BJ (cell line): ENCODE data around the gene ANO9. TPM values are rescaled to one million over a fixed set of nuclear protein-coding genes. Genes with fewer than 3 reads are reported as not detected.

Experiments used
- CTCF ChIA-PET: fragments of 350-600 bp; formaldehyde crosslinking; extraction: SDS; loops from one replicate; lab custom pipeline; 2021; ENCODE audit warnings: antibody characterized with exemption, inconsistent platforms; lab: Yijun Ruan, JAX
- POLR2A ChIA-PET: fragments of 300-600 bp; sonication (Branson Sonifier 250); formaldehyde crosslinking; extraction: SDS; loops from one replicate; lab custom pipeline; 2021; ENCODE audit warnings: antibody characterized with exemption; lab: Charles Lee
- DNase-seq: peaks from one replicate; pipeline ENCODE4 v3.0.0-alpha.2; 2011; ENCODE audit warnings: low read depth
- H3K27me3 ChIP-seq: 2 replicates; pipeline ENCODE4 v1.6.0; 2011; ENCODE audit warnings: low read length; ENCODE audit not compliant: control insufficient read depth, insufficient read depth
- H3K36me3 ChIP-seq: 2 replicates; pipeline ENCODE4 v1.5.1; 2011; ENCODE audit warnings: low read length; ENCODE audit not compliant: control insufficient read depth, insufficient read depth
- H3K4me3 ChIP-seq: 2 replicates; pipeline ENCODE4 v1.5.1; 2011; ENCODE audit warnings: low read depth, mild to moderate bottlenecking, control low read depth, low read length
- CTCF ChIP-seq: IDR thresholded peaks from 2 replicates; pipeline ENCODE4 v1.5.1; 2011; ENCODE audit warnings: low read depth, mild to moderate bottlenecking, control low read depth, inconsistent platforms, low read length, moderate library complexity; ENCODE audit not compliant: insufficient read depth
- polyA plus RNA-seq: library from polyadenylated mRNA; depleted of rRNA; stranded (reverse); fragments of >200 nt; gene quantifications from 2 replicates; pipeline ENCODE4 v1.2.3, GENCODE V29; 2011

The ANO9 gene
- polyA plus RNA-seq, 1 experiment, result not detected

- no peak for TF ChIP-seq CTCF
- Histone ChIP-seq H3K27me3 (no peaks in the 10 kb centered on the region), H3K4me3 (no peak overlapping the region), H3K36me3 (peaks cover 17% of the 10 kb centered on the region)
- ChIA-PET CTCF (interaction anchor here (1.0 to 1.5 kb wide), 2 partner anchors 8 to 63 kb away, joined by 3 to 4 read pairs; no protein-coding TSS in a partner anchor), POLR2A (interaction anchor here (0.6 kb wide), 1 partner anchor 19 kb away, joined by 4 read pairs; no protein-coding TSS in a partner anchor)
- DNase-seq, result no peak
These were observed 13.8 kb upstream of the ANO9 start for GRCh38 chr11:455566-456147.

GRCh38 chr11:454801-455565 is 13.2 kb upstream of the ANO9 start:
- H3K27me3 ChIP-seq, result no peaks in the 10 kb centered on the region
- H3K4me3 ChIP-seq, result no peak overlapping the region
- no peak for TF ChIP-seq CTCF
- POLR2A ChIA-PET, result no interaction called here
- CTCF ChIA-PET, result no interaction called here
- DNase-seq, result no peak
- peaks cover 12% of the 10 kb centered on the region for H3K36me3 ChIP-seq

- DNase-seq, result no peak
- TF ChIP-seq CTCF, result no peak
- no peaks in the 10 kb centered on the region for H3K27me3 ChIP-seq
- no peak overlapping the region for H3K4me3 ChIP-seq
- H3K36me3 ChIP-seq, result peaks cover 9% of the 10 kb centered on the region
- CTCF ChIA-PET, result no interaction called here
- POLR2A ChIA-PET, result no interaction called here
These were observed 12.2 kb upstream of the ANO9 start for GRCh38 chr11:454043-454442.

DNA sequence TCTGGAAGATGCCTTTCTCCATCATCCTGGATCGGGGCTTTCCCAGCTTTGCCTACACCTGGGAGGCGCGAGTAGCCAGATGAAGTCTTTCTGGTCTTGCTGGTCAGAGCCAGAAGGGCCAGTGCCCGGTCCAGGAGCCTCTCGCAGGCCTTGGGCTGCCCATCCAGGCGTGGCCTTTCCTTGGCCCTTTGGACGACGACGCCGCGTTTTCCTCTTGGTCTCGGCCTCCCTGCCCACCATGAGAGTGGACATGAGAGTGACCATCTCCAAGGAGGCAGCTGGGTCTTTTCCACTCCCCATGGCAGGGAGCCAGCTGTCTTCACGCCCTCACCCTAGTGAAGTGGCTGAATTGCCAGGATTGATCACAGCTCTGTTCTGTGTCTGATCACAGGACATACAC is 11.8 kb upstream of the ANO9 start:
- TF ChIP-seq CTCF, result no peak
- no peak overlapping the region for H3K4me3 ChIP-seq
- CTCF ChIA-PET, result no interaction called here
- POLR2A ChIA-PET, result no interaction called here
- DNase-seq, result no peak
- no peaks in the 10 kb centered on the region for H3K27me3 ChIP-seq
- peaks cover 9% of the 10 kb centered on the region for H3K36me3 ChIP-seq

DNA sequence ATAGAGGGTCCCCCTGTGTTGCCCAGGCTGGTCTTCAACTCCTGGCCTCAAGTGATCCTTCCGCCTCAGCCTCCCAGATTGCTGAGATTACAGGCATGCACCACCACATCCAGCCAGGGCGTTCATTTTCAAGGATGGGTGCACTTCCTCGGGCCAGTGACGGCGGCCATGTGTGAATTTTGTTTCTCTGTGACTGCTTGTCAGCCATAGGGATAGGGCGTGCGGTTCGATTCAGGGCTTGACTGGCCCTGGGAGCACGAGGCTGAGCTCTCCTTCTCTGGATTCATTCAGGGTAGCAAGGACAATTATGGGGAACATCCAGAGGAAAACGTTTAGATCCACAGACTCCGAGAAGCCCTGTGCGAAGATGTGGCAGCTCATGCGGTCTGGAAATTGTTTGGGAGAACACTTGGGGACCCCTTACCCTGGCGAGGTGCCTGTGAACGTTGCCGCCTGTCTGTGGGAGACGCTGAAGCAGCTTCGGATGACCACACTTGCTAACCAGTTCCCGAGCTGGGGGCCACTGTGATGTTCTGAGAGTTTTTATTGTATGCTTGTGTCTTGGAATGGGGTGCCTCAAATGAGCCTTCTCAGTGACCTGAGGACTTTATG is 11.2 kb upstream of the ANO9 start:
- Histone ChIP-seq H3K36me3 (peaks cover 9% of the 10 kb centered on the region), H3K4me3 (no peak overlapping the region), H3K27me3 (no peaks in the 10 kb centered on the region)
- no peak for DNase-seq
- ChIA-PET CTCF (no interaction called here), POLR2A (no interaction called here)
- TF ChIP-seq CTCF, result no peak
